Vagina (tissue), 2 donors: ENCODE measurements around the gene DEGS2. TPM values are rescaled to one million over a fixed set of nuclear protein-coding genes. Genes with fewer than 3 reads are reported as not detected.
A peak's percentile ranks its signal among the peaks of the same experiment; 100 is the strongest.
"Not testable (repeated sequence)": the region's sequence is repeated elsewhere in the genome, so short reads cannot be mapped to it uniquely, and the experiment has no call there.

Source experiments
- DNase-seq, 2 donors: peaks; one replicate each; pipeline ENCODE4 v3.0.0-alpha.2; 2017; ENCODE audit errors: extremely low spot score in 2 of 2
- H3K27ac ChIP-seq: fragments of 200-600 bp; sonication (generic); one replicate; pipeline ENCODE4 v1.5.1; 2019
- H3K27me3 ChIP-seq: fragments of 200-600 bp; sonication (generic); one replicate; pipeline ENCODE4 v1.5.1; 2019
- H3K36me3 ChIP-seq, 2 donors: fragments of 200-600 bp; sonication (generic); one replicate each; pipeline ENCODE4 v1.5.1; 2017 to 2019
- H3K4me1 ChIP-seq: fragments of 200-600 bp; sonication (generic); one replicate; pipeline ENCODE4 v1.5.1; 2019
- H3K4me3 ChIP-seq, 2 donors: fragments of 200-600 bp; sonication (generic); 1 replicate in 1 of 2; 2 replicates in 1 of 2; pipeline ENCODE4 v1.5.1; 2016 to 2019
- H3K9me3 ChIP-seq: fragments of 200-600 bp; sonication (generic); one replicate; pipeline ENCODE4 v1.5.1; 2019
- CTCF ChIP-seq, 3 experiments: fragments of 450-650 bp in 2 of 3; fragments of 200-600 bp in 1 of 3; sonication (generic) in 1 of 3; IDR thresholded peaks; one replicate each; pipeline ENCODE4 v1.5.1; 2017 to 2019; ENCODE audit warnings: antibody characterized with exemption in 3 of 3, mild to moderate bottlenecking in 2 of 3, moderate library complexity in 2 of 3
- POLR2A ChIP-seq, 2 donors: fragments of 450-650 bp; IDR thresholded peaks; one replicate each; pipeline ENCODE4 v1.6.1; 2017; ENCODE audit warnings: antibody characterized with exemption in 2 of 2, mild to moderate bottlenecking in 2 of 2, moderate library complexity in 2 of 2
- POLR2AphosphoS5 ChIP-seq, 2 donors: sonication (generic); formaldehyde crosslinking; IDR thresholded peaks; one replicate each; pipeline ENCODE4 v1.9.0; 2017; ENCODE audit warnings: antibody characterized with exemption in 2 of 2, mild to moderate bottlenecking in 2 of 2, low read depth in 1 of 2; ENCODE audit not compliant: insufficient read depth in 1 of 2
- intact Hi-C: fragments of 100-400 bp; cut with DNase I; formaldehyde crosslinking; loops from one replicate; pipeline ENCODE4 v1.15.1; 2023
- total RNA-seq: library from RNA; depleted of rRNA; stranded (reverse); fragments of >200 nt; gene quantifications from one replicate; pipeline ENCODE4 v1.2.3, GENCODE V29; 2016

DEGS2 gene
- total RNA-seq, 1 donor from 2014 or later = 19.9 TPM

DNA sequence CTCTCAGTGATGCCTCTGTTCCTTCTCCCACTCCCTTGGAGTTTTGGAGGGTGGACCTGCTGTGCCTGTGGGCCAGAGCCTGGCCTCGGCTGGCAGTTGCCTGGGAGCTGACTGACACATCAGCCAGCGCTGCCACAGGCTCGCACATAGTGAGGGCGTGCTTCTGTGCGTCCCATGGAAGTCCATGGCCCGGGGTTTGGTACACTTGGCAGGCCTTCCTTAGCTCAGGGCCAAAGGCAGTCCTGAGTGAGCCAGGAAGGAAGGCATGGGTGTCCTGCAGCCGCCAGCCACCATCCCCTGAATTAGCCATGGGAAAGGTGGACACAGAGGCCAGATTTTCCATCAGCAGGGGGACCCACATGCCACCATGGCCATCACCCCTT lies 1.1 kb upstream of the DEGS2 start:
- no peaks in the 10 kb centered on the region for H3K27me3 ChIP-seq
- intact Hi-C loops = no loop called here

DNA sequence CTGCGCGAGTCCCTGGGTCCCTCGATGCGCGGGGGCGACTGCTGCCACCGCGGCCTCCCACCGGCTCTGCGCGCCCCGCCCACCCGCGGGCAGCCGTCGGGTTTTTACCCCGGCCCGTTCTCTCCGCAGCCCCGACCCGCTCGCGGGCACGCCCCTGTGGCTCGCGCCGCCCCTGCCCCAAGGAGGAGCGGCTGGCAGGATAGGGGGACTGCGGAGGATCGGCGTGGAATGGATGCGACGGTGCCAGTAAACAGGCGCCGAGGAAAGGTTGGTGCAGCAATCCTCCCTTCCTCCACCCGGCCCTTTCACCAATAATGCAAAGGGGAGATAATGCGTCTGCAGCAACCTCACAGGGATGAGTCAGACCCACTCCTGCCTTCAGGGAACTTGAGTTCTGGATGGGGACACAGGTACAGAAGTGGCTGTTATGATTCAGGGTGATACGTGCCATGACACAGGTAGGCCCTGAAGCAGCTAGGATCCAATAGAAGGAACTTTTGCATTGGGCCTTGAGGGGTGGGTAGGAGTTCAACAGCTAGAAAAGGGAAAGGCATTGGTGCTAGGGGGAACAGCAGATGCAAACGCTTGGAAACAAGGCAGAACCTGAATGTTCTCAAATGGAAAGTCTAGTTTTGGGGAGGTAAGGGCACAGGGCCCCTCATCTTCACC lies 554 bp upstream of the DEGS2 start:
- Histone ChIP-seq H3K9me3 (no peaks in the 10 kb centered on the region), H3K4me1 (peaks cover 30% of the 10 kb centered on the region), H3K4me3 (peak overlapping the region; percentile 25 to 42), H3K27ac (no peak overlapping the region), H3K36me3 (no peaks in the 10 kb centered on the region), H3K27me3 (no peaks in the 10 kb centered on the region)
- intact Hi-C loops = no loop called here
- no peak for TF ChIP-seq POLR2AphosphoS5 (IDR thresholded peaks at IDR 0.05; ENCODE audit: insufficient read depth in 1 of 2, low read depth in 1 of 2)
- TF ChIP-seq CTCF (IDR thresholded peaks at IDR 0.05) = no peak
- TF ChIP-seq POLR2A (IDR thresholded peaks at IDR 0.05) = no peak
- DNase-seq = no peak

More for the DNA sequence above, 1.1 kb upstream of the DEGS2 start:
- Histone ChIP-seq H3K4me3 (no peak overlapping the region), H3K9me3 (no peaks in the 10 kb centered on the region), H3K4me1 (peaks cover 34% of the 10 kb centered on the region), H3K27ac (no peak overlapping the region), H3K36me3 (no peaks in the 10 kb centered on the region)
- no peak for DNase-seq
- no peak for TF ChIP-seq POLR2A (IDR thresholded peaks at IDR 0.05)

DNA sequence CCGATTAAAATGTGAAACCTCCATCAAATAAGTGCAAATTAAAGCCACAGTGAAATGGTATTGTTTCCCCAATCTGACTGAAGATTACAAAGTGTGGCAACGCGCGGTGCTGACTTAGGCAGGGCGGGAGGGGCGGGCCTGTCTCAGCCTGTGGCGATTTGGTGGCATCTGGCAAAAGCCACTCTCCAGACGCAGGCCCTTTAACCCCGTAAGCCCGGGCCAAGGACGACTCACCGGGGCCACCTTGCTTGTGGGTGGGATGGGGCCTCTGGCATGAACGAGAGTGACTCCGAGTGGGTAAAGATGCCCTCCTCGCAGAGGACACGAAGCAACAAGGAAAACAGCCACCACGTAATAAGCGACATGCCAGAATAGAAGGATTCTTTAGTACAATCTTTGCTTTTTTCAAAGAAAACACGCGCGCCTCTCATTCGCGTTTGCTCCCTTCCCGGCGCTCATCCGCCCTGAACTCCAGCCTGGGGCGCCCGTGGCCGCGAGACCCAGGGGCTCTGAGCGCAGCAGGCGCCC lies 815 bp downstream of the DEGS2 start:
- Histone ChIP-seq H3K4me1 (peaks cover 30% of the 10 kb centered on the region), H3K27me3 (no peaks in the 10 kb centered on the region), H3K4me3 (peak overlapping the region; percentile 25 to 42), H3K27ac (peak overlapping the region; percentile 28), H3K36me3 (no peaks in the 10 kb centered on the region), H3K9me3 (no peaks in the 10 kb centered on the region)
- TF ChIP-seq POLR2AphosphoS5 (IDR thresholded peaks at IDR 0.05; ENCODE audit: insufficient read depth in 1 of 2, low read depth in 1 of 2) = no peak
- TF ChIP-seq CTCF (IDR thresholded peaks at IDR 0.05) = no peak
- TF ChIP-seq POLR2A (IDR thresholded peaks at IDR 0.05) = no peak
- intact Hi-C loops = no loop called here
- no peak for DNase-seq

- H3K36me3 ChIP-seq, H3K4me3 ChIP-seq, intact Hi-C loops, DNase-seq, H3K27ac ChIP-seq, H3K27me3 ChIP-seq, H3K9me3 ChIP-seq: not testable (repeated sequence)
- peaks cover 30% of the 10 kb centered on the region for H3K4me1 ChIP-seq
Observed at GRCh38 chr14:100157548-100158232, 1.8 kb downstream of the DEGS2 start.

- no peak overlapping the region for H3K27ac ChIP-seq
- no peaks in the 10 kb centered on the region for H3K27me3 ChIP-seq
- H3K9me3 ChIP-seq = no peaks in the 10 kb centered on the region
- H3K36me3 ChIP-seq = no peaks in the 10 kb centered on the region
- intact Hi-C loops = no loop called here
- H3K4me1 ChIP-seq = peaks cover 31% of the 10 kb centered on the region
- H3K4me3 ChIP-seq = no peak overlapping the region
- TF ChIP-seq CTCF (IDR thresholded peaks at IDR 0.05) (no peak), POLR2AphosphoS5 (IDR thresholded peaks at IDR 0.05; ENCODE audit: insufficient read depth in 1 of 2, low read depth in 1 of 2) (no peak), POLR2A (IDR thresholded peaks at IDR 0.05) (no peak)
- no peak for DNase-seq
Observed at GRCh38 chr14:100156776-100157175, 2.7 kb downstream of the DEGS2 start.
